Measurements from ENCODE around the gene MAP2K5.
A peak's percentile ranks its signal among the peaks of the same experiment; 100 is the strongest.

Gene MAP2K5

GRCh38 chr15:67521783-67522568 lies 20.5 kb upstream of the MAP2K5 start:
- DNase-seq: no peak

DNA sequence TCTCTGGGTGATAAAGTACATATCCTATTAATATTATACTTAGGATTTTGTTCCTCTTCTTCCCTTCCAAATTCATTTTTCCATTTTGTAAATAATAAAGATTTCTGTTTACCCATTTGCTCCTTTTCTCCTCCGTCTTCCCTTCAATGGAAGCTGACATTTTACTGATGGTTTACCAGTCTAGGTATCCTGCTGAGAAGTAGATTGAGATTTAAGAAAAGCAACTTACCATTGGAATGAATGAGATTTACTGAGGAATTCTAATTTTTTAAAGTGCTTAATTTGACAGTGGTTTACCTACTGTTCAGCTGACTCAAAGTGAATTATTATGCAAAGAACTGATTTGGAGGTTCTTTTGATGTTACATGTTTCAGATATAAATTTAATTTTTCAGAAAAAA lies 19.2 kb upstream of the MAP2K5 start:
- DNase-seq: no peak

- DNase-seq: no peak
These were observed 18.3 kb upstream of the MAP2K5 start for GRCh38 chr15:67524235-67524634.

GRCh38 chr15:67528513-67528912 lies 14.0 kb upstream of the MAP2K5 start:
- DNase-seq: no peak

DNA sequence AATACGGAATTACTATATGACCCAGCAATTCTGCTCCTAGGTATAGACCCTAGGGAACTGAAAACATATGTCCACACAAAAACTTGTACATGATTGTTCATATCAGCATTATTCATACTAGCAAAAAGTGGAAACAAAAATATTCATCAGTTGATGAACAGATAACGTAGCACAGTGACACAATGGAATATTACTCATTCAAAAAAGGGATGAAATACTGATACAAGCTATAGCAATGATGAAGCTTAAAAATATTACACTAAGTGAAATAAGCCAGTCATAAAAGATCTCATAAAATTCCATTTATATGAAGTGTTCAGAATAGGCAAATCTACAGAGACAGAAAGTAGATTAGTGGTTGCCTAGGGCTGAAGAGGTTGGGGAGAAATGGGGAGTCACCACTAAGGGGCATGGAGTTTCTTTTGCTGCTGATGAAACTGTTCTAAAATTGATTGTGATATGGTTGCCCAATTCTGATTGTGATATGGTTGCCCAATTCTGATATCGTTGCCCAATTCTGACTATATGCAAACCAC lies 11.1 kb upstream of the MAP2K5 start:
- DNase-seq: peak; percentile 10

DNA sequence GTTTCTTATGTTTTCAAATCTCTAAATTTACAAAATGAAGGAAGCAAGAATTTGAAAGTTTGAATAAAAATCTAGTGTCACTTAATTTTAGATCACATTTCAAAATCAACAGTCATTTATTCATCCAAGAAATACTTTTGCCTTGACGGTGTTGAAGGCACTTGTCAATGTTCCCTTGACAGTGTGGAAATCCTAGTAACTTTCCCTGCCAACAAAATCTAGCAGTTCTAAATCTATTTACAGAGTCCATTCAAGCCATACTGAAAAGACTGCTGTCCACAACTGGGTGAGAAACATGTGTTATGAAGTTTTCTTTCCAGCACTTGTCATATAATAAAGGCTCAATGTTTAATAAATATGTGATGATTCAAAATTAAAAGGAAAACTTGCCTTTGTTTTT lies 8.6 kb upstream of the MAP2K5 start:
- DNase-seq: no peak

- DNase-seq: no peak
These were observed 8.1 kb upstream of the MAP2K5 start for GRCh38 chr15:67534360-67534759.

GRCh38 chr15:67537771-67538170 lies 4.7 kb upstream of the MAP2K5 start:
- no peak for DNase-seq

- DNase-seq: no peak
These were observed 830 bp downstream of the MAP2K5 start for GRCh38 chr15:67543348-67543718.

- DNase-seq: no peak
These were observed 2.0 kb downstream of the MAP2K5 start for GRCh38 chr15:67544475-67544874.

DNA sequence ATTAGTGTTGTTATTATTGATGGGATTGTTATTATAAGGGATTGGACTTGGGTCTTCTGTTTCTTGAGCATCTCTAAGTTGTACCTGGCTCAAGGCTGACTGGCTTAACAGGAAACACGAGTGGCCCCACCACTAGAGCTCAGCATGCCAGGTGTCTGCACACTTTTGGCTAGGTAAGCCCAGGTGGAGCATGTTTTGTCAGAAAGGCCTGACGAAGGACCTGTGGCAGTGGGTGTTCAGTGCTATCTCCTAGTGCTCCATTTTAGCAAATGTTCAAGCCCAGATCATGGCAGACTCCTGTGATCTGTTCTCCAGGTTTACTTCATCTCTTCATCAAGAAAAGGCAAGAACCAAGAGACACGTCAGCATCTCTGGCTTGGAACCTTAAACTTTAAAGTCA lies 3.4 kb downstream of the MAP2K5 start:
- no peak for DNase-seq

- DNase-seq: no peak
These were observed 4.6 kb downstream of the MAP2K5 start for GRCh38 chr15:67547064-67547463.

- no peak for DNase-seq
These were observed 5.3 kb downstream of the MAP2K5 start for GRCh38 chr15:67547836-67548235.

GRCh38 chr15:67548236-67548852 lies 5.8 kb downstream of the MAP2K5 start:
- DNase-seq: no peak

DNA sequence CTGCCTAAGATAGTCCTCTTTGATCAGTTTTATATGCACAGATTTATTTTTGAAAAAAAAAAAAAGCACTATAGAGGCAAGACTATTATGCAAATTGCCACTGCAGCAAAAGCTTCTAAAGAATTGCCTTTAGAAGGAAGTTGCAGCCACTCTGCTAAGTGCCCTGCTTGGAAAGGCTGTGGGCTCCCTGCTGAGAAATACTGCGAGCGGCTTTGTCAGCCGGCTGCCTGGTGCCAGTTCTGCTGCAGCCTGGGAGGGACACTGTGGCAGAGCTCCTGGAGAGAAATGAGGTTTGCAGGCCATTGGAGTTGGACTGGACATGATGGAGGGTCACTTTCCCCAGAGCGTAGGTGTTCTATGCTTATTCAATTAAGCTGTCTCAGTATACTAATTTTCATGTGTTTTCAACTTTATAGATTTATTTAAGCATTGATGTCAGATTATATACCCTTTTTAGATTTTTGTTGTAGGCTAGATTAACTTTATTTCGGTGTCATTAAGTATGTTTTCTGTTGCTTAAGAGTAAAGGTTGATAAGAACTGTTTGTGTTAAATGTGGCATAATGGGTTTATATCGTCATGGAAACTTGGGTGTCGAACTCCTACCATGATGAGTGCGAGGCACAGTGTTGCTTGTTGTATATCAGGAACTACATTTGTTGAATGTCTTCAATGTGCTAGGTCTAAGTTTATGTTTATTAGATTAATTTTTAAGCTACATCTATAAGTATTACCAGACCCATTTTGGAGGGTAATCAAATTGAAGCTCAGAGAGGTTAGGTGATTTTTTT lies 6.6 kb downstream of the MAP2K5 start:
- no peak for DNase-seq

DNA sequence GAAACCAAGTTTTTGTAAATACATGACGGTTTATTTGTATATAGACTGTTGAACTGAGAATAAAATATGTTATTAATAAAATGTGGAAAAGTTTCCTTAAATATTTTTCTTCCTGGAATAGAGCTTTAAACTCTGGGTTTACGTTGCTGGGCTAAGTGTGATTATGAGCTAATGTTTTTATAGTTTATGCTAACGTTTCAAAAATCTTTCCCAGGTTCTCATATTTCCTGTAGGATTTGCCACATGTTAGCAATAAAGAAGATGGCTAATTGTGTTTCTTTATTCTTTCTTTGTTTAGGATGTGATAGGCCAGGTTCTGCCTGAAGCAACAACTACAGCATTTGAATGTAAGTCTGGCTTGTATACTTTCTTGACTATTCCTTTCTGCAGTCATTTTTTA lies 7.2 kb downstream of the MAP2K5 start:
- no peak for DNase-seq

DNA sequence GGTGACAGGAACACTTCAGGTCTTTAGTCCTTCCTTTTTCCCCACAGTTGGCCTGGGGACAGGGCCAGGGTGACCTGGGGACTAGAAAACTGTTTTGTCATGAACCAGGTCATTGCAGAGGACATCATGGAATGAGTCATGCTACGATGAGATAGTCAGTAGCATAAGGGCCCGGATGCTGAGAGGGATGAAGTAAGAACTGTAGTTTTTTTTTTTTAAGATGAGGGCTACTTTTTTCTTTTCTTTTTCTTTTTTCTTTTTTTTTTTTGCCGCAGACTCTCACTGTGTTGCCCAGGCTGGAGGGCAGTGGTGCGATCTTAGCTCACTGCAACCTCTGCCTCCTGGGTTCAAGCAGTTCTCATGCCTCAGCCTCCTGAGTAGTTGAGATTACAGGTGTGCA lies 8.0 kb downstream of the MAP2K5 start:
- DNase-seq: no peak

DNA sequence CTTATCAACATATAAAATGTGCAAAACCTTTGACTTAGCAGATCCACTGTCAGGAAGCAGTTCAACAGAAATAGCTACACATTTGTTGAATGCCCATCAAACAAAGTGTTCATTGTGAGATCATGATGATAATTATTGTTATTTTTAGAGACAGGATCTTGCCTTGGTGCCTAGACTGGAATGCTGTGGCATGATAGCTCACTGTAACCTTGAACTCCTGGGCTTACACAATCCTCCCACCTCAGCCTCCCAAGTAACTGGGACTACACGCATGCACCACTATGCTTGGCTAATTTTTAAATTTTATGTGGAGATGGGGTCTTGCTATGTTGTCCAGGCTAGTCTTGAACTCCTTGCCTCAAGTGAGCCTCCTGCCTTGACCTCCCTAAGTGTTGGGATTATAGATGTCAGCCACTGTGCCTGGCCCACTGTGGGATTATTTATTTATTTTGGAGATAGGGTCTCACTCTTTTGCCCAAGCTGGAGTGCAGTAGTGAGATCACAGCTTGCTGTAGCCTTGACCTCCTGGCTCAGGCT lies 8.8 kb downstream of the MAP2K5 start:
- no peak for DNase-seq

DNA sequence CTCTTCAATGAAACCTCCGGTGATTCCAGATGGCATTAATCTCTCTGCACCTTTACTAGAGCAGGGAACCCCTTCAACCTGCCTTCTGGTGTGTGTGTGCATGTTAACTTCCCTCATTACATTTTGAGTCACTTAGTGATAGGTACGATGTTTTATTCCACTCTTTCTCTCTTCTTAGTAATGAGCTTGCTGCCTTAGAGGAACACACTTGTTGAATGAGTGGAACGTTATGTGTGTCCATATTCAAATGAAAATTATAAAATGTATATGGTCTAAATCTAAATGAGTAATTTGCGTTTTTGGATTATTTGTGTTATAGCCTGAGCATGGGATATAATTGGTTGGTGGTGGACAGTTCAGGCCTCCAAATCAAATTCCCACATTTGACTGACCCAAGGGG lies 12.1 kb downstream of the MAP2K5 start:
- DNase-seq: no peak

- DNase-seq: no peak
These were observed 14.6 kb downstream of the MAP2K5 start for GRCh38 chr15:67556976-67557570.

DNA sequence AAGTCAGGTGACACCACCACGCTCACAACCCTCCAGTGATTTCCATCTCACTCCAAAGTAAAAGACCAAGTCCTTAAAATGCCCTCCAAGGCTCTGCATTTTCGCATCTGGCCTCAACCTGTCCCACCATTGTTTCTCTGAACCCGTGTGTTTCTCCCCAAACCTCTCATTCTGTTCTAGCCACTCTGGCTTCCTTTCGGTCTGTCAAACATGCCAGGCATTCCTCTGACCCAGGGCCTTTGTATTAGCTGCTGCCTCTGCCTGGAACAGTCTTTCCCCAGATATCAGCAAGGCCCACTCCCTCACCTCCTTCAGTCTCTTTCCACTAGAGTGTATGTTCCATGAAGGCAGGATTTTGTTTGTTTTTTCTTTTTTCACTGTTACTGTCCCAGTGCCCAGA lies 16.0 kb downstream of the MAP2K5 start:
- DNase-seq: no peak

- DNase-seq: no peak
These were observed 16.7 kb downstream of the MAP2K5 start for GRCh38 chr15:67559158-67559557.

DNA sequence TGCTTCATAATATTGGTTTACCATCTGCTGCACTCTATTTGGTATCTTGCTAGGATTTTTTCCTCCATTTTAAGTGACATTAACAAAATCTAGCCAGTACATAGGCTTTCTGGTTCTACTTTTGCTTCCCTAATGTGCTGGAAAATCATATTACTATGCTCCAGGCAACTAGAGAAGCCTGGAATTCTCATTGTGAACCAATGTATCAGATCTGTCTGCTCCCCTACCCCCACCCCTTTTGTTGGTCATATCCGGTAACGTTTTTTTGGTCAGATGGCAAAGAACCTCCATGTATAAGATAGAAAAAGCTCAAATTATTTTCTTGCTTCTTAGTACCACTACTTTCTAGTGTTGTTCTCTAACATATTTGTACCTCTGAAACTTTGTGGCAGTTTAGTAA lies 17.1 kb downstream of the MAP2K5 start:
- no peak for DNase-seq

Data from stimulated activated CD4-positive, alpha-beta T cell treated with anti-CD3 and anti-CD28 coated beads, Interleukin-15, amount 100 ng/mL, for 24 hours (primary cell).